ENCODE measurements around the gene BRD2. TPM values are rescaled to one million over a fixed set of nuclear protein-coding genes. Genes with fewer than 3 reads are reported as not detected.

BRD2 gene
- total and polyA plus RNA-seq, 9 of the 15 experiments (the other 6 are each of a cell fraction or from before 2014, with no cell fraction given), result 19.0 to 252 (median 181) TPM

- no peak overlapping the region for H3K9ac ChIP-seq (ENCODE audit: insufficient read depth in 1 of 2, low read depth in 2 of 2, low read length in 2 of 2)
- FAIRE-seq, result no peak
- H3K79me2 ChIP-seq (ENCODE audit: control insufficient read depth, insufficient read depth, low read length), result no peaks in the 10 kb centered on the region
- H3K9me3 ChIP-seq (replicated peaks; ENCODE audit: control insufficient read depth, insufficient read depth, low read depth, low read length), result no peaks in the 10 kb centered on the region
- H3K4me2 ChIP-seq (ENCODE audit: insufficient read depth, low read length), result no peak overlapping the region
- H2AFZ ChIP-seq (ENCODE audit: low read depth, low read length), result no peak overlapping the region
- BruUV-seq (replicated peaks), result no TSS peak
- POLR2A ChIA-PET, result interaction anchor here (0.6 to 3.2 kb wide), 11 partner anchors 8 to 103 kb away, joined by 3 to 12 read pairs (median 4); partner anchors contain the start of genes HLA-DMA and TAP2
- H3K27me3 ChIP-seq (ENCODE audit: control insufficient read depth in 2 of 2, insufficient read depth in 2 of 2, low read length in 2 of 2), result peaks cover 25 to 36% of the 10 kb centered on the region in 2 experiments
- intact Hi-C loops (cut with micrococcal nuclease) (no loop called here), in situ Hi-C loops (cut with MboI) (no loop called here)
- DNase-seq (ENCODE audit: extremely low read depth in 1 of 4, low spot score in 3 of 4), result no peak
- H3K9me1 ChIP-seq (ENCODE audit: control insufficient read depth, insufficient read depth, low read length), result no peaks in the 10 kb centered on the region
- H3K4me3 ChIP-seq, result no peak overlapping the region
- no peaks in the 10 kb centered on the region for H3K4me1 ChIP-seq (replicated peaks in 1 of 2; ENCODE audit: control insufficient read depth in 2 of 2, insufficient read depth in 2 of 2, low read length in 2 of 2)
- CTCF ChIA-PET (ENCODE audit: low intra/inter-chr PET ratio), result interaction anchor here (0.7 kb wide), 1 partner anchor 11 kb away, joined by 3 read pairs; no protein-coding TSS in a partner anchor
- ATAC-seq, result peak; percentile 25; the same call in 2 of the 3 replicates
- H4K20me1 ChIP-seq (replicated peaks; ENCODE audit: control insufficient read depth, insufficient read depth, low read length), result no peaks in the 10 kb centered on the region
- H3K36me3 ChIP-seq (ENCODE audit: control insufficient read depth, insufficient read depth, low read length), result no peaks in the 10 kb centered on the region
- no peak for TF ChIP-seq ATF1 (CRISPR knock-in tag; IDR thresholded peaks at IDR 0.05)
- TF ChIP-seq ATF1 (tag; IDR thresholded peaks at IDR 0.05), result peak; percentile 36
- TF ChIP-seq CHD4 (IDR thresholded peaks at IDR 0.05; ENCODE audit: insufficient read depth, insufficient replicate concordance, low read depth, low read length, poor library complexity, severe bottlenecking), result no peak
- no peak for TF ChIP-seq STAG1 (CRISPR knock-in tag; IDR thresholded peaks at IDR 0.05; ENCODE audit: borderline replicate concordance)
- TF ChIP-seq NR0B1 (IDR thresholded peaks at IDR 0.05; ENCODE audit: partially characterized antibody), result no peak
- no peak for TF ChIP-seq DEAF1 (CRISPR knock-in tag; IDR thresholded peaks at IDR 0.05)
- no peak for TF ChIP-seq CGGBP1 (CRISPR knock-in tag; IDR thresholded peaks at IDR 0.05)
- 11% methylated on average over 7 of the region's 7 CpGs for WGBS (ENCODE audit: insufficient coverage, low coverage, missing lambda C conversion rate)
- no peak overlapping the region for H3K27ac ChIP-seq (ENCODE audit: extremely low read depth, low read depth, low read length)
Observed at GRCh38 chr6:32941214-32941768, 27.1 kb upstream of the BRD2 start.

Measured in K562 (cell line).